Left renal cortex interstitium (tissue), 4 donors: Measurements from ENCODE around the gene ASXL2. TPM values are rescaled to one million over a fixed set of nuclear protein-coding genes. Genes with fewer than 3 reads are reported as not detected.
A peak's percentile ranks its signal among the peaks of the same experiment; 100 is the strongest.
"Not testable (repeated sequence)": the region's sequence is repeated elsewhere in the genome, so short reads cannot be mapped to it uniquely, and the experiment has no call there.

ENCODE experiments used
- DNase-seq, 4 donors: peaks; one replicate each; pipeline ENCODE4 v3.0.0-alpha.2; 2013; ENCODE audit warnings: low read depth in 4 of 4, low spot score in 2 of 4, missing footprints in 1 of 4
- polyA plus RNA-seq, 4 donors: library from polyadenylated mRNA; unstranded; fragments of 120-200 nt; gene quantifications; one replicate each; pipeline ENCODE4 v1.2.1, GENCODE V29; 2013; ENCODE audit not compliant: insufficient read length in 4 of 4

The ASXL2 gene
- polyA plus RNA-seq, 4 donors, result 17.4 to 20.7 (median 19.7) TPM

DNA sequence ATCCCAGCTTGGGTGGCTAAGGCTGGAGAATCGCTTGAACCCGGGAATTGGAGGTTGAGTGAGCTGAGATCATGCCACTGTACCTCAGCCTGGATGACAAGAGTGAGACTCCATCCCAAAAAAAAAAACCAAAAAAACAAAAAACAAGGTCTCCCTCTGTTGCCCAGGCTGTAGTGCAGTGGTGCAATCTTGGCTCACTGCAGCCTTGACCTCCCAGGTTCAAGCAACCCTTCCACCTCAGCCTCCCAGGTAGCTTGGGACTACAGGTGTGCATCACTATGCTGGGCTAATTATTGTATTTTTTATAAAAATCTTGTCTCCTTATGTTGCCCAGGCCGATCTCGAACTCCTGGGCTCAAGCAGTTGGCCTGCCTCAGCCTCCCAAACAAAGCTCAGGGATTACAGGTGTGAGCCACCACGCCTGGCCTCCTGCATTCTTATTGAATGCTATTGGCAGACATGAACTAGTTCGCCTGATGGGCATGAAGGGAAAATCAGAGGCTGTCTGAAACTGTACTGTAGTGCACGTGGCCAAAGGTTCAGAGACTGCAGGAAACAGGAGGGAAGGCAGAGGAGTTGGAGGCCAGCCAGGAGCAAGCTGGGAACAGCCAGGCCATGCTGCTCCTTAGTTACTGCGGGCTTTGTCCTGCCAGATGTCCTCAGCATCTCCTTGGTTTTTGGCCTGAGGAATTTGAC is 16.0 kb upstream of the ASXL2 start:
- DNase-seq, result no peak

- no peak for DNase-seq
Measured at GRCh38 chr2:25891672-25892071, 13.4 kb upstream of the ASXL2 start.

DNA sequence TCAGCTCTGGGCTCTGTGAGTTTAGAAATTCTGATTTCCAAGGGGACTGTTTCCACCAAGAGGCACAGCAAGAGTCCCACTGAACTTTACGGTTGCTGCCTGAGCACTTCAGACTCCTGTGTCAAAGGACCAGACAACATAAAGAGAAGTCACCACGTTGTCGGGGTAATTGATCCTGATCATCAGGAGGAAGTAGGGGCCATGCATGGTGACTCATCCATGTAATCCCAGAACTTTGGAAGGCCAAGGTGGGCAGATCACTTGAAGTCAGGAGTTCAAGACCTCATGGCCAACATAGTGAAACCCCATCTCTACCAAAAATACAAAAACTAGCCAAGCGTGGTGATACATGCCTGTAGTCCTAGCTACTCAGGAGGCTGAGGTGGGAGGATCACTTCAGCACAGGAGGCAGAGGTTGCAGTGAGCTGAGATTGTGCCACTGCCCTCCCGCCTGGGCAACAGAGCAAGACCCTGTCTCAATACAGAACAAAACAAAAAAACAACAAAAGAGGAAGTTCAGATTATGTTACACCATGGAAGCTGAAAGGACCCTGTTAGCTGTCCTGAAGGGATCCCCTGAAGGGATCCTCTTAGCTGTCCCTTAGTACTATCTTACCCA is 9.4 kb upstream of the ASXL2 start:
- DNase-seq, result no peak

DNA sequence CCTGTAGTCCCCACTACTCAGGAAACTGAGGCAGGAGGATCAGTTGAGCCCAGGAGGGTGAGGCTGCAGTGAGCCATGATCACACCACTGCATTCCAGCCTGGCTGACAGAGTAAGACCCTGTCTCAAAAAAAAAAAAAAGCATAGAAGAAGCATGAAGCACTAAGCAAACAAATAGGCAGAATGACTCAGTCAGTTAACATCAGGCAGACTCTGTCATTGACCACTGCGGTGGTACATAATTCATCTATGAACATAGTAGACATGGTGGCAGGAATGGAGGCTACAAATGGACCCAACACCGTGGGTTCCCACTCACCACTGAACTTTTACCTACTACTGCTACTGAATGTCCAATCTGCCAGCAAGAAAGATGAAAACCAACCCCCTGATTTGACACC is 7.6 kb upstream of the ASXL2 start:
- no peak for DNase-seq

GRCh38 chr2:25881764-25882163 is 3.5 kb upstream of the ASXL2 start:
- no peak for DNase-seq

- no peak for DNase-seq
Measured at GRCh38 chr2:25879133-25879730, 945 bp upstream of the ASXL2 start.

DNA sequence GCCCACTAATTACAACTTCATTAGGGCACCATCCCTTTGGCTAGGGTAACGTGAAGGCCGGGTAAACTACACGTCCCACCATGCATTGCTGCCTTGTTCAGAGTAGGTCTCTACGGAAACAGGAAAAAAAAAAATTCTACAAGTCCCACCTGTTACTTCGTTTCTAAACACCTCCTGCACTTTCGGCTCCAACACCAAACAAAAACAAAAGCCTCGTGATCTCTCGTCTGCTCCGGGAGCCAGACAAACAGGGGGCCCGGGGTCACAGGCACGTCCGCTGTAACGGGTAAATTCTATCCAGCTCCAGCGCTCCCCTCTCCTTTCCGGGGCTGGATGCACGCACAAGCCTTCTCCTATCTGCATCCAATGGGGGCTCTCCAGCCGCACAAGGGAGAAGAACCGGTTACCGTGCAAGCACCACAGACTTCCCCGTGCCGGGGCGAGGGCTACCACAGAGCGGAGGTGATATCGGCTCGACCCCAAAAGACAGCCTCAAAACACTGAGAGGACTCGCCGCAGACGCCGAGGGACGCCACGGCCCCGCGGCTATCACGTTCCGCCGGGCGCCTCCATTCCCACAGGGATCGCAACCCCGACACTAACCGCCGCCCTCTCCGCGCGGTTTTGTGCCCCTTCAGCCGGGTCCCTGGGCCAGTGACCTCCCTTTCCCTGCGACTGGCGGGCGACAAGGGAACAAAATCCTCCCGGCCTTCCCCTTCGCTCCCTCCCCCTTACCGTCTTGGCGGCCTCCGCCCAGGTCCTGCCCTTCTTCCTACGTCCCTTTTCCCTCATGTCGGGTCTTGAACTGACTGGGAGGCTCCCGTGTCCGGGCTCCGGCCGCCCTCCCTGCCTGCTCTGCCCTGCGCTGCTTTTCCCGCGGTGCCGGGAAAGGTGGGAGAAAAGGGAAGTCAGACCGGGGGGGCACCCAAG is 591 bp downstream of the ASXL2 start:
- DNase-seq, result peak in 3 of 4 donors; percentile 26 to 41 (median 41)

DNA sequence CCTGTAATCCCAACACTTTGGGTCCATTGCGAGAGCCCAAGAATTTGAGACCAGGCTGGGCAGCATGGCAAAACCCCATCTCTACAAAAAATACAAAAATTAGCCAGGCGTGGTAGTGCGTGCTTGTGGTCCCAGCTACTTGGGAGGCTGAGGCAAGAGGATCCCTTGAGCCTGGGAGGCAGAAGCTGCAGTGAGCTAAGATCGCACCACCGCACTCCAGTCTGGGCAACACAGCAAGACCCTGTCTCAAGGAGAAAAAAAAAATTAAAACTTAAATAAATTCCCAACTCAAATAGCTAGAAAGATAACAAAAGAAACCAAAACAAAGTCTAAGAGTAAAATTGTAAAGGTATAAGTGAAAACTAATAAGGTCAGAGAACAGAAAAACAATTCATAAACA is 6.2 kb downstream of the ASXL2 start:
- DNase-seq, result no peak

DNA sequence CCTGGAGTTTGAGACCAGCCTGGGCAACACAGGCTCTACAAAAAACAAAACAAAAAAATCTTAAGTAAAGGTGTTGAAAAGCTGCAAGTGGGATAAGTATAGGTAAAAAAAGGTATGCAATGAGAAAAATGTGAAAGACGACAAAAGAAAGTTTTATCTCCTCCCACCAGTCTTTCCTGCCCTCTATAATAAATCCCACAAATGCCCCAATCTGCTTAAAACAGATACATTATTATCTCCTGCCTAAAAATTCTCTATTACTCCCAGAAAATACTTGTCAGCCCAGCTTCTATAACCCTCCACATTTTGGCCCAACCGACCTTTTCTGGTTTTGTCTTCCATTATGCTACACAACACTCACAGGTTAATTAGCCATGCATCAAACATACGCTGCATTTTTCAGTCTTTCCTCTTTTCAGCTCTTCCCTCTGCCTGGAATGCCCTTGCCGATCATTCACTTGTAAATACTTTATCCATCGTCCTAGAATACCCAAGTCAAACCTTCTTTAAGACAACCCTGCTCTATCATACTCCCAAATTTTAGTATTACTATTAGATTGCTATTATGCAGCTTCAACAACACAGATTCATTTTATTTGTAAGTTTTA is 10.8 kb downstream of the ASXL2 start:
- no peak for DNase-seq

DNA sequence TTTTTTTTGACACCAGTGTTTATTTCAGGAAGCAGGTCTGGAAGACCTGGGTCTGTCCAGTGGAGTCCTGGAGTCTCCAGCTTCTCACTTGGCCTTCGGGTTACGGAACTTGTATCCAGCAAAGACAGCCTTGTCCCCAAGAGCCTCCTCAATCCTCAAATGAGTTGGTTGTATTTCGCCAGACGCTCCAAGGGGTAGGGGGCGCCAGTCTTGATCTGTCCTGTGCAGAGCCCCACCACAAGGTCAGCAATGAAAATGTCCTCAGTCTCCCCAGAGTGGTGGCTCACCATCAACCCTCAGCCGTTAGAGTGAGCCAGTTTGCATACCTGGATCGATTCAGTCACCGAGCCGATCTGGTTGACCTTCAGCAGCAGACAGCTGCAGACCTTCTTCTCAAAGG is 21.9 kb downstream of the ASXL2 start:
- DNase-seq, result no peak

GRCh38 chr2:25855065-25855464 is 23.2 kb downstream of the ASXL2 start:
- no peak for DNase-seq

GRCh38 chr2:25854613-25855012 is 23.7 kb downstream of the ASXL2 start:
- no peak for DNase-seq

DNA sequence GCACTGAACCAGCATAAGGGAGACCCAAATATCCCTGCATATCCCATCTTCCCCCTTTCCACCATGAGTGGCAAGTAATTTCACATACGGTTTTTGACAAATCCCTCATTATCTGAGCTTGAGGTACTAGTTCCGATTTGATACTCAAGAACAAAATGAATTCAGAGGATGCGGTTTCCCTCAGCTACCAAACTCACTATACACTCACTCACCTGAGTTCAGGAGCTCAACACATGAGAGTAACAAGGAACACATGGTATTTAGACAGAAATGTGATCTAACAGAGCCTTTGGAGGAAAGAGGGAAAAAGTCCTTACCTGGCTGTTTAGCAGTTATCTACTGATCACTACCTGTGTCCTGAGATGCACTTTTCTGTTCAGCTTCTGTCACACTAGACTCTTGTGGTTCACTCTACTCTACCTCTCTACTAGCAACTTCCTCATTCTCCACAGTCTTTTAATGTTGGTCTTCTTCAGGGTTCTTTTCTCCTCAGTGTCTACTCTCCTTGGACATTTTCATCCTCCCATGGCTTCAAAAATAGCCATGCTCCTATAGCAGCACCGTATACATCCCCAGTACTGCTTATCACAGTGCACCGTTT is 25.1 kb downstream of the ASXL2 start:
- no peak for DNase-seq

- DNase-seq, result peak in 1 of 4 donors; percentile 20
Measured at GRCh38 chr2:25851740-25852503, 26.4 kb downstream of the ASXL2 start.

- not testable (repeated sequence) for DNase-seq
Measured at GRCh38 chr2:25850400-25850799, 27.9 kb downstream of the ASXL2 start.

- not testable (repeated sequence) for DNase-seq
Measured at GRCh38 chr2:25849350-25849749, 28.9 kb downstream of the ASXL2 start.

DNA sequence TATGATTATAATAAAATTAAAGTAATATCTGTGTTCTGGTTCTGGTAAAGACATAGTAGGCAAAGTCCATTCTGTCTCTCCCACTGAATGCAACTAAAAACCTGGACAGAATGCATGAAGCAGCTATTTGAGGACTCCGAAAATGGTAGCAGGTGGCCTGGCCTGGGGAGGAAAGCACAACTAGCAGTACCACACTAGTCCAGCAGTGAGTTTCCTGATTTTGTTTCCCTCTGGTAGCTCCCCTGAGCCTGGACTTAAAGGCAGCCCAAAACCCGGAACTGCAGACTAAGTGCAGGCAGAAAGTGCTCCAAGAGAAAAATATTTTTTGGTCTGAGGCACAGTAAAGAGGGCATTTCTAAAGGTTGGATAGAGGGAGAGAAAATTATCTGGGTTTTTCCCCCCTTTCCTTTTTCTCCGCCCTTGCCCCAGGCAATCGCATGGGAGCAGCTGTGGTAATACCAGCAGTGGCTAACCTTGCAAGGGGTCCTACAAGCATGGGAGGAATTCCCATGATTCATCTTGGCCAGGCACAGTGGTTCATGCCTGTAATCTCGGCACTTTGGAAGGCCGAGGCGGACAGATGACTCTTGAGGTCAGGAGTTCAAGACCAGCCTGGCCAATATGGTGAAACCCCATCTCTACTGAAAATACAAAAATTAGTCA is 32.3 kb downstream of the ASXL2 start:
- DNase-seq, result no peak

GRCh38 chr2:25844089-25844488 is 34.2 kb downstream of the ASXL2 start:
- DNase-seq, result no peak

DNA sequence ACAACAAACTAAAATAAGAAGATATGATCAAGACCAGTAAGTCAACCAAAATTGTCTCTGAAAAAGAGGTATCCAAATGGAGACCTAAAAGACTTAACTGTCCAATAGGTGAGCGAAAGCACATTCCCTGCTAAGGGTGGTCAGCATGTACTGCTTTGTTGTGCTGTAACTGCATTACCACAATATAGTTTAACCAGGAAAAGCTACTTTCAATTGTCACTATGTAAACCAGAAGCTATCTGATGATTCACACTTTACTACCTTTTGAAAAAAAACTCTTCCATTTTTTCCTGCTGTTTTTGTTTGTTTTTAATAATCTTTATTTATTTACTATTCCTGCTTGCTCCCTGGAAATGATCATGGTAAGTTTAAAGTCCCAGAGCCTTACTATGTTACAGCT is 36.1 kb downstream of the ASXL2 start:
- DNase-seq, result no peak
